GM12874 (cell line): Measurements from ENCODE around the gene YKT6.

Source experiments
- TF ChIP-seq, protein P1 (sequence below): IDR thresholded peaks from 2 replicates; pipeline ENCODE4 v1.5.1; 2011; ENCODE audit warnings: low read depth, mild to moderate bottlenecking, control low read depth, low read length, moderate library complexity; ENCODE audit not compliant: insufficient read depth

YKT6 gene

DNA sequence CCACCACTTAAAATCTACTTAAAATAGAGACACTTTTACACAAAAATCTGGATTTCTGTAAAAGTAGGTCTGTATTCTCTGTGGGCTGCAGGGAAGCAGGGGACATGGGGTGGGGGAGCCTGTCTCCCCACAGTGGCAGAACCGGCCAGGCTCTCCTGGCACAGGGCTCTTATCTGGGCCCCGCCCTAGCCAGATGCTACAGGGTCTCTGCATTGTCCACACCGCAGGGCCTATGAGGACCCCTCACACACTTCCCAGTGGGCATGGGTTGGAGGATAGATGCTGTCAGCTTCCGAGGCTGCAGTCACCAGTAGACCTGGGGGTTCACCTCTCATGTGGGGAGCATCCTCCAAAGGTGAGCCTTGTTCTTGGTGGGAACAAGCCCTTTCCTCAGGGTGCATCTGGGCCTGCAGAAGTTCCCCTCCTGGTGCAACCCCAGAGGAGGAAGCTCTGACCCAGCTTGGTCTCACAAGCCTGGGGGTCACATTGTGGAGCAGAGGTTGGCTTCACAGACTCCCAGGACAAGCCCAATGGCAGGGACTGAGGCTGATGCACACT lies 44.2 kb upstream of the YKT6 start:
- TF ChIP-seq, protein P1, sequence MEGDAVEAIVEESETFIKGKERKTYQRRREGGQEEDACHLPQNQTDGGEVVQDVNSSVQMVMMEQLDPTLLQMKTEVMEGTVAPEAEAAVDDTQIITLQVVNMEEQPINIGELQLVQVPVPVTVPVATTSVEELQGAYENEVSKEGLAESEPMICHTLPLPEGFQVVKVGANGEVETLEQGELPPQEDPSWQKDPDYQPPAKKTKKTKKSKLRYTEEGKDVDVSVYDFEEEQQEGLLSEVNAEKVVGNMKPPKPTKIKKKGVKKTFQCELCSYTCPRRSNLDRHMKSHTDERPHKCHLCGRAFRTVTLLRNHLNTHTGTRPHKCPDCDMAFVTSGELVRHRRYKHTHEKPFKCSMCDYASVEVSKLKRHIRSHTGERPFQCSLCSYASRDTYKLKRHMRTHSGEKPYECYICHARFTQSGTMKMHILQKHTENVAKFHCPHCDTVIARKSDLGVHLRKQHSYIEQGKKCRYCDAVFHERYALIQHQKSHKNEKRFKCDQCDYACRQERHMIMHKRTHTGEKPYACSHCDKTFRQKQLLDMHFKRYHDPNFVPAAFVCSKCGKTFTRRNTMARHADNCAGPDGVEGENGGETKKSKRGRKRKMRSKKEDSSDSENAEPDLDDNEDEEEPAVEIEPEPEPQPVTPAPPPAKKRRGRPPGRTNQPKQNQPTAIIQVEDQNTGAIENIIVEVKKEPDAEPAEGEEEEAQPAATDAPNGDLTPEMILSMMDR: no peak

GRCh38 chr7:44157116-44158080 lies 43.4 kb upstream of the YKT6 start:
- TF ChIP-seq, protein P1: no peak

- TF ChIP-seq, protein P1: no peak
Observed at GRCh38 chr7:44158096-44158872, 42.5 kb upstream of the YKT6 start.

DNA sequence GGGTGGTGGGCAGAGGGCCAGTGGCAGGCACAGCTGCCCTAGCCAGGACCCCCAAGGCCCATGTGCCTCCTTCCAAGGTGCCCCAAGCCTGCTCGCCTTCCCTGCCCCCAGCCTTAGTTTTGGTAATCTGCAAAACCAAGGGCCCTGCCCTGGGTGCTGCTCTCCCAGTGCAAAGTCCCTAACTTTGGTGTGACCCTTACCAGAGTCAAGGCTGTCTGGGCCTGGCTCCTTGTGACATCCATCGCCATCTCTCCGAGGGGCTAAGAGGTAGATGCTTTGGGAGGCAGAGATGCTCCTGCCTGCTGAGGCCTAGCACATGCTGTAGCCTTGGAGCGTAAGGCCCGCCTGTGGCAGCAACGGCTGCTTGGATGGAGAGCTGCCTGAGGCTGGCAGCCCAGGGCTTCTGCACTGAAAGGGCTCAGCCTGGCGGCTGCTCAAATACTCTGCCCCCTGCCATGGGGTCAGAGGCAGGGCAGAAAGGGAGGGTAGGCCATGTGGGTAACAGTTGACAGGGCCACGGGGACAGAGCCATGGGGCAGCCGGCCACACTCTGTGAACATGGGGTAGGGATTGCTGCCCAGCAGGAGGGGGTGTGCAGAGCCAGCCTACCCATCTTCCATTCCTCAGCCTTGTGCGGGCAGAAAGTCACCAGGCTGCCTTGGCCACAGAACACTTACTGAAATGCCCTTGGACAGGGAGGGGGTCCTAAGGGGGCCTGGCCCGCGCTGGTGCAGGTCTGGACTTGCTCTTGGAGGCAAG lies 41.7 kb upstream of the YKT6 start:
- TF ChIP-seq, protein P1: no peak

DNA sequence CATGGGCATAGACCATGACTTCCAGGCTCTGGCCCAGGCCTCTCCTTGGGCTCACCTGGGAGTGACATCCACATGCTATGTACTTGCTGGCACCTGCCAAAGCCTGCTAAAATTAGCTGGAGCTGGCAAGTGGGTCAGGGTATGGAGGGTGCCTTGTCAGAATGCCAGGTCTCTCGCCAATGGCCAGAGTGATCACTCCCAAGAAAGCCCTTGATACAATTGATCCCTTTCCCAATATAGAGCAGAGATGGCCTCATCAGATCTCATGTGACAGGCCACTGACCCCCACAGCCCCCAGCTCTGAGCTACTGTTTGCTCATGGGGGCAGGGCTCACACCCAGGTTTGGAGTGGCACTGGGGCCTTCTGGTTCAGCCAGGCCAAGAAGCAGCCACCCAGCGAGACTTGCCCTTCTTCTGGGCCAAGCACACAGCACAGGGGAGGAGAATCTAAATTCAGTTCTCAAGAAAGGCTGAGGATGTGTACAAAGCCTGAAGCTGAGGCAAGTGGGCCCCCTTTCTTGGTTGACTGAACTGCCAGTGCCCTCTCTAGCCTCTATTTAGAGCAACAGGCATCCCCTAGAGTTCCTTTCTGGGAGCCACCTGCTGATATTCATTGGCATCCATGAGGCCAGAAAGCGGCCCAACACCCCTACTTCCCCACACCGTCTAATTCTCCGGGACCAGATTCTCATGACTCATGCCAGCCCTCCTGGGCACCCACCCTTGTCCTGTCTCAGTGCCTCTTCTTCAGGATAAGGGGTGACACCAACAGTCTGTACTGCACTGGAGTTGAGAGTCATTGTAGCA lies 40.8 kb upstream of the YKT6 start:
- TF ChIP-seq, protein P1: no peak

DNA sequence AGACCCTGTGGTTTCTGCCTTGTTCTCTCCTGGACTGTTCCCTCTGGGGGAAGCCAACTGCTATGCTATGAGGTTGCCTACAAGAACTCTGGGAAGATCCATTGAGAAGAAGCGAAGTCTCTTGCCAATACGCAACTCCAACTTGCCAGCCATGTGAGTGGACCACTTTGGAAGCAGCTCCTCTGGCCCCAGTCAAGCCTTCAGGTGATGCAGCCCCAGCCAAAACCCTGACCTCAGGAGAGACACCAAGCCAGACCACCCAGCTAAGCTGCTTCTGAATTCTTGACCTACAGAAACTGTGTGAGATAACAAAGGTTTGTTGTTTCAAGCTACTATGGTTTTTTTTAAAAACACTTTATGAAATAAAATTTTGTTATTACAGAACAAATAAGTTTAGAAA lies 39.4 kb upstream of the YKT6 start:
- TF ChIP-seq, protein P1: no peak
